Measurements from ENCODE around the gene TSR1.
A peak's percentile ranks its signal among the peaks of the same experiment; 100 is the strongest.
"Not testable (repeated sequence)": the region's sequence is repeated elsewhere in the genome, so short reads cannot be mapped to it uniquely, and the experiment has no call there.

Gene TSR1

DNA sequence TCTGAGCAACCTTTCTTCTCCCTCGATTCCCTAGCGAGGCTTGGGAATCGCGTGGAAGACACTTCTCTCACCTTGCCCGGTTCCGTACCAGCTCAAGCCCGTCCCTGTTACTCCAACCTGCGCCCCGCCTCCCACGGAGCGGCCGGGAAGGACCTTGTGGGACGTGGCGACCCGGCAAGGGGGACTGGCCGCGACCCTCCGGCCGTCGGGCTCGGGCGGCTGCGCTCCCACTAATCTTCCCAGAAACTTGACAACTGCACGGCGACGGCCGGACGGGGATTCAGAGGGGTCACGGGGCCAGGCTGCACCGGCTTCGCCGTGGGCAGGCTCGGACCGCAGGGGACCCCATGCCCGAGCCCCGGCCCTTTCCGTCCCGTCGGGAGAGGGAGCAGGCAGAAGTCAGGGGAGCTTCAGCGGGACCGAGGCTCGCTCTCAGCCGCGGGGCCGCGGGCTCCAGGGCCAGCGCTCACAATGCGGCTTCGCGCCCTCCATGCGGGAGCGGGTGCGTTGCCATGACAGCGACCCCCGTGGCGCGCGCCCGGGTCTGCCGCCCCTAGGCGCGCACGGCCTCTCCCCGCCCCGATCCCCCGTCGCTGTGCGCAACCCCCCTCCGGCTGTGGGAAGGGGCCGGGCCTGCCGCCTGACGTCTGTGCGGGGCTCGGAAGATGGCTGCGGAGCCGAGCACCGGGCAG lies 741 bp upstream of the TSR1 start, which contains the start of gene SGSM2:
TSS of gene SGSM2 (plus strand) at position 650 of the 692 bp plus-strand sequence. CDS start 188 bp downstream, outside the sequence.
- DNase-seq (ENCODE audit: low read depth in 2 of 2) = peak; percentile 28 to 69

DNA sequence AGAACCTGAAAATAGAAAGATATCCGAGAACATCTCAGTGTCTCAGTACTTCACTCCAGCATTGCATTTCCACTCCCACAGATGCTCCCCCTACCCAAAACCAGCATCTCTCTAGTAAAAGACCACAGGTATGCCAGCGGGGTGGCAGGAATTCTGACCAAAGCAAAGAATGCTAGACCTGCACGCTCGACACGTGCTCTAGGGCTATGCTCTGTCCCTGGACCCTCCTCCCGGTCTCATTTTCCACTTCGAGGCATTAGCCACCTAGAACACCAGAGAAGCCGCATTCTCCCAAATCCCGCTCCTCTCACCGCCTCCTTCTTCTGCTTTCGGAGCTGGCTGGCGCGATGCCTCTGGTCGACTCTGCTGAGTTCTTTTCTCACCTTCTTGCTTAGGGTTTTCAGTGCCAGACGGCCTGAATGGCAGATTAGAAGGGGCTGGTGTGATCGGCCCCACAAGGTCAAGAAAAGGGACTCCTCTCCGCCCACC lies 487 bp downstream of the TSR1 start:
- DNase-seq (ENCODE audit: low read depth in 2 of 2) = no peak

DNA sequence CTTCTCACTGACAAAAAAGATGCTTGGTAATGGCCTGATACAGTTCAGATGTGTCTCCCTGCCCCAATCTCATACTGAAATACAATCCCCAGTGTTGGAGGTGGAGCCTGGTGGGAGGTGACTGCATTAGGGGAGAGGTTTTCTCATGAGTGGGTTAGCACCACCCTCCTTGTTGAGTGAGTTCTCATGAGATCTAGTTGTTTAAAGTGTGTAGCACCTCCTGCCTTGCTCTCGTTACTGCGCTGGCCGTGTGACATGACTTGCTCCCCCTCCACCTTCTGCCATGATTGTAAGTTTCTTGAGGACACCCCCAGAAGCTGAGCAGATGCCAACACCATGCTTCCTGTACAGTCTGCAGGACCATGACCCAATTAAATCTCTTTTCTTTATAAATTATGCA lies 5.0 kb downstream of the TSR1 start:
- no peak for DNase-seq (ENCODE audit: low read depth in 2 of 2)

DNA sequence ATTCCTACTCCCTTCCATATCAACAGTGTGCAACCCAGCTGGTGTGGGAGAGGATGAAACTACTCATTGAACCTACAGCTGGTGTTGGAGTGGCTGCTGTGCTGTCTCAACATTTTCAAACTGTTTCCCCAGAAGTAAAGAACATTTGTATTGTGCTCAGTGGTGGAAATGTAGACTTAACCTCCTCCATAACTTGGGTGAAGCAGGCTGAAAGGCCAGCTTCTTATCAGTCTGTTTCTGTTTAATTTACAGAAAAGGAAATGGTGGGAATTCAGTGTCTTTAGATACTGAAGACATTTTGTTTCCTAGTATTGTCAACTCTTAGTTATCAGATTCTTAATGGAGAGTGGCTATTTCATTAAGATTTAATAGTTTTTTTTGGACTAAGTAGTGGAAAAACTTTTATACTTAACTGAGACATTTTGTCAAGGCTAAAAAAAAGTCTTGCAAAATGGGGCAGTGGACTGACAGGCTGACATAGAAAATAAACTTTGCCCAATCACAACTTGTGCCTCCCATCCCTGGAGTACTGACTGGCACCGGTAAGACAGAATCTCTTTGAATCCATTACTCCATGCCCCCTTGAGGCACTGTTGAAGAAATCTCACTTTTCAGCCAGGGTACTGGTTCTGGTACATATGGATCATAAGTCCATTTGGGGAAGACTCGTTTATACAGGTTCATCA lies 12.5 kb downstream of the TSR1 start:
- no peak for DNase-seq (ENCODE audit: low read depth in 2 of 2)

DNA sequence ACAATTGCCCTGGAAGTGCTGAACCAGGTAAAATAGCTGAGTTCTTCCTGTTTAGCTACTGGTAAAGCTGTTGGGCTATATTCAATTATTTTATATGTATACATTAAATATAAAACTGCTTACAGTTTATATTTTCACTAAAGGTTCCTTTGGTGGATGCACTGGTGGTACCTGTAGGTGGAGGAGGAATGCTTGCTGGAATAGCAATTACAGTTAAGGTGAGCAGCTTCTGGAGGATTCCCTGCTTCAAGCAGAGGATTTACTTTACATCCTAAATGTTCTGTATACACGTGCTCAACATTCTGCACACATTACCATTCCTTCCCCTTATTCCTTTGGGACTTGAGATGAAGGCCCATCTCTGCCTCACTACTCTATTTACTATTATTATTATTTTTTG lies 14.9 kb downstream of the TSR1 start:
- DNase-seq (ENCODE audit: low read depth in 2 of 2) = no peak

DNA sequence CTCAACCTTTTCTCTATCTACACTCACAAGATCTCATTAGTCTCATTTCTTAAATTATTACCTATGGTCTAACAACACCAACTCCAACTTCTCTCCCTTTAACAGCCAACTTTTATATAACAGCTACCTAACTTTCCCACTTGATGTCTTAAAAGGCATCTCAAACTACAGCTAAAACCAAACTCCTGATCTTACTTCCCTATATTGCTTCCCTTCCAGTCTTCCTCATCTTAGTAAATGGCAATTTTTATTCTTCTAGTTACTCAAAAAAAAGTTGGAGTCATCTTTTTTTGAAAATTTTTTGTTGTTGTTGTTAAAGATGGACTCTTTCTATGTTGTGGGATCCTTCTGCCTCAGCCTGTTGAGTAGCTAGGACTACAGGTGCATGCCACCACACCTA lies 17.2 kb downstream of the TSR1 start:
- DNase-seq (ENCODE audit: low read depth in 2 of 2) = no peak

- DNase-seq (ENCODE audit: low read depth in 2 of 2) = no peak
These were observed 18.5 kb downstream of the TSR1 start for GRCh38 chr17:2317796-2318195.

DNA sequence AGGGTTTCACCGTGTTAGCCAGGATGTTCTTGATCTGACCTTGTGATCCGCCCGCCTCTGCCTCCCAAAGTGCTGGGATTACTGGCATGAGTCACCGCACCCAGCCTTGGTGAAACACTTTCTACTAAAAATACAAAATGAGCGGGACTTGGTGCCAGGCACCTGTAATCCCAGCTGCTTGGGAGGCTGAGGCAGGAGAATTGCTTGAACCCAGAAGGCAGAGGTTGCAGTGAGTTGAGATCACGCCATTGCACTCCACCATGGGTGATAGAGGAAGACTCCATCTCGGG lies 19.4 kb downstream of the TSR1 start:
- not testable (repeated sequence) for DNase-seq (ENCODE audit: low read depth in 2 of 2)

DNA sequence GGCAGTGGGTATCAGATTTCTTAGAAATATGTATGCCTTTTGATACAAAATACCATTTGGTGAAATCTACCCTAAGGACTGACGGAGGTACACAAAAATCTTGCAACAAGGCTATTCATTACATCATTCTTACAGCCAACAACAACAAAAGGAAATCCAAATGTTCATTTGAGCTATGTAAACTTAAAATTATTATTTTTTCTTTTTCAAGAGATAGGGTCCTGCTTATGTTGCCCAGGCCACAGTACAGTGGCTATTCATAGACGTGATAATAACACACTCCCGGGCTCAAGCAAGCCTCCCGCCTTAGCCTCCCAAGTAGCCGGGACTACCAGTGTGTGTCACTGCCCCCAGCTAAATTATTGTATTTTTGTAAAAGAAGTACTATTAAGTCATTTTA lies 23.5 kb downstream of the TSR1 start:
- no peak for DNase-seq (ENCODE audit: low read depth in 2 of 2)

DNA sequence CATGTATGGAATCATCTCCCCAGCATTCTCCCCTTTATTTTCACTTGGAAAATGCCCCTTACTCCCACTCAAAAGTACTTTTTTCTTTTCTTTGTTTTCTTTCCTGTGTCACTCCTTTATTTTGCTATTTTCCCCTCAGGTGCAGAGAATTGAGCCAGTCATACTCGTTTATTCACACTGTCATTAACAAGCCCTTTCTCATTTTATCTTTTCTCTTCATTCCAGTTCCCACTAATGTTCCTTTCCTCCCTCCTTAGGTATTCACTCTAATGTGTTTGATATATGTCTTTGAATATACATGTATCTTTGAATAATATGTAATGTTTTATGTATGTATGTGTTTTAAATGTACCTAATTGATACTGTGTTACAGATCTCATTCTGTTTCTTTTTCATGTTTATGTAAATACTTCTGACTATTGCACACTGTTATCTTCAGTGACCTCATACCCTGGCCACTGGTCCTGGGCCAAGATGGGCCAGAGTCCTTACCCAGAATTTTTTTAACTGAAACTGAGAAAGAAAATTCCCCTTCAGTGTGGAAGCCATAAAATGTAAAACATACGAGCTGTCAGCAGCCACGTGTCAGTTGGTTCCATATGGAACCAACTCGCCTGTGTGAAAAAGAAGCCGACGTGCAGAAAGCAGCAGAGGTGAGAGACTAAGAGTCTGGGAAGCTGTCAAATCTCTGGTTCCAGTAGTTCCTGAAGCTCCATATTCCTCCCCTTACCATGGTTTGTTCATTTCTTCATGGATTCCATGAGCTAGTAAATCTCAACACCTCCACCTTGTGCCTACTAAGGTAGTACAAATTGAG lies 26.7 kb downstream of the TSR1 start:
- DNase-seq (ENCODE audit: low read depth in 2 of 2) = no peak

DNA sequence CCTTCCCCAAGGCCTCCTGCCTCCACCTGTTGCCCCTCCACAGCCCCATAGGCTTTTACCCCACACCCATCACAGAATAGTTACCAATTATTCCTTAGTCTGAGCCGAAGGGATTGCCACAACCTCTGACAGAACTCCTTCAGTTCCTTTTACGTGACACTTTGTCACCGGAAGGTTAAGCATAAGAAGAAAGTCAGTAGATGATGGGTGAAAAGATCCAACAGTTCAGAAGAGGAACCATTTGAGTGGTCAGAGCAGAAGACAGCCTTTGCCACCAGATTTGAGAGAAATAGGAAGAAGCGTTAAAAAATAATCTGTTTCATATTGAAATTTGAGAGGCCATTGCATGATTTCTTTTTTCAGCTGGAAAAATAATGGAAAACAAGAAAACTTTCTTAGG lies 31.3 kb downstream of the TSR1 start:
- no peak for DNase-seq (ENCODE audit: low read depth in 2 of 2)

DNA sequence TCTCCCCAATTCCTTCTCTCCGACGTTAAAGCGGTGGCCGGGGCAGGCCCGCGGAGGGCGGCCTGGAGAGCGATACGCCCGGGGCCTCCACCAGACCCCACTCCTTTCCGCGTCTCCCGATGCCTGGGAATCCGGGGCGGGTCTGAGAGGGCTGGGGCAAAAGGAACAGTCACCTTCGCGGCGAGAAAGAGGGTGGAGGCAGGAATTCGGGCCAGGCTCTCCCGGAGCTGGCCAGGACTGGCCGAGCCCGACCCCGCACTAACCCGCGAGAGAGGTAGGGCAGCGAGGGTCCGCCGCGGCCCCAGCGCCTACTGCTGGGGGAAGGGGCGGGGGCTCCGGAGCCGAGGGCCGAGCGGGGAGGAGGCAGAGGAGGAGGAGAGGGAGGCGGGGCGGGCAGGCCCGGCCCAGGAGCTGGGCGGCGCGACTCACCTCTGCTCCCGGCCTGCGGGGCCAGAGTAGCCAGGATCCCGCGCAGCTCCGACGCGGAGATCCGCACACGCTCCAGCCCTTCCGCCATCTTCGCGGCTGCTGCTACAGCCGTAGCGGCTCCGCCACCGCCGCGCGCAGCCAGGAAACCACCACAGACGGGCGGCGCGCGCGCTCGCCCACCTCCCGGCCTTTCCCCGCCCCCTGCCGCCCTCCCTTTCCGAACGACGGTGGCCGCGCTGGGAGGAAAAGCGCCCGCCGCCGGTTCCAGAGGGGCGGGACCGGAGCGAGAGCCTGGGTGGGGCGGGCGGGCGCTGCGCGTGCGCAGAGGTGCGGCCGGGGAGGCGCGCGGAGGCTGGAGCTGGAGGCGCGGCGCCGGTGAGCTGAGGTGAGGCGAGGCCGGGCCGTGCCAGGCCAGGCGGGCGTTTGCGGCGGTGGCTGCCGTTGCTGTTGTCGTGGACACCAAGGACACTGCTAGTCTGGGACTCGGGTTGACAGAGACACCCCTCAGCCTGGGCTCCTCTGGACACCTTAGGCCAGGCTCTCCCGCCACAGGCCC lies 32.8 kb downstream of the TSR1 start, which contains the start of the genes SMG6 and SRR:
TSS of gene SMG6 (minus strand) at position 582 of the 985 bp plus-strand sequence. CDS start at position 517, 65 bp downstream.
TSS of gene SRR (plus strand) at position 747 of the 985 bp plus-strand sequence. CDS start 11,611 bp downstream, outside the sequence.
- peak; percentile 85 to 93 for DNase-seq (ENCODE audit: low read depth in 2 of 2)

- DNase-seq (ENCODE audit: low read depth in 2 of 2) = no peak
These were observed 33.5 kb downstream of the TSR1 start for GRCh38 chr17:2302778-2303203.

- no peak for DNase-seq (ENCODE audit: low read depth in 2 of 2)
These were observed 36.5 kb downstream of the TSR1 start for GRCh38 chr17:2299756-2300155.

DNA sequence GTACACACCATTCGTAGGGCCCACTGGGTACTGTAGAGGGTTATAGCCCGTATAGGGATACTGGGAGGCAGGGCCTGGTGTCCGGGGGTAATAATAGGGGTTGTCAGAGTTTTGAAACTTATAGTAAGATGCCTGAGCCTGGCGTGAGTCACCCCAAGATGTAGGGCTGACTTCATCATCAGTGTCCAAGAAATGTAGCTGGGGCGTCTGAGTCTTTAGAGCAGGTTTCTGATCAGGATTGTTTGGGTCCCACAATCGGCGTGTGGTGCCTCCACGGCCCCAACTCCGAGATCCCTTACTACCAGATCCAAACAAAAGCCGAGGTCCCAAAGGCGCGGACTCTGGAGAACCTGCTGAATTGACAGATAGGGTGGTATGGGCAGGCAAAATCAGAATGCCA lies 37.1 kb downstream of the TSR1 start:
- DNase-seq (ENCODE audit: low read depth in 2 of 2) = no peak

GRCh38 chr17:2297023-2297422 lies 39.2 kb downstream of the TSR1 start:
- no peak for DNase-seq (ENCODE audit: low read depth in 2 of 2)

- DNase-seq (ENCODE audit: low read depth in 2 of 2) = no peak
These were observed 40.7 kb downstream of the TSR1 start for GRCh38 chr17:2295575-2295974.

GRCh38 chr17:2292100-2292499 lies 44.2 kb downstream of the TSR1 start:
- no peak for DNase-seq (ENCODE audit: low read depth in 2 of 2)

- no peak for DNase-seq (ENCODE audit: low read depth in 2 of 2)
These were observed 46.3 kb downstream of the TSR1 start for GRCh38 chr17:2289878-2290478.

GRCh38 chr17:2283302-2283701 lies 53.0 kb downstream of the TSR1 start:
- no peak for DNase-seq (ENCODE audit: low read depth in 2 of 2)

Data from stimulated activated CD8-positive, alpha-beta memory T cell treated with anti-CD3 and anti-CD28 coated beads, Interleukin-7, amount 100 ng/mL, for 4 hours (primary cell).